HepG2 (cell line): Measurements from ENCODE around the gene MTIF3. TPM values are rescaled to one million over a fixed set of nuclear protein-coding genes. Genes with fewer than 3 reads are reported as not detected.

Experiments
- ARNTL ChIP-seq: sonication (generic); formaldehyde crosslinking; IDR thresholded peaks from 2 replicates; pipeline ENCODE4 v1.4.0; 2020; ENCODE audit warnings: mild to moderate bottlenecking, missing genetic modification reagents
- ATF4 ChIP-seq, 2 experiments: fragments of 450-650 bp in 1 of 2; sonication (generic) in 1 of 2; formaldehyde crosslinking; IDR thresholded peaks; 2 replicates each; pipeline versions ENCODE4 v1.5.0 to v1.8.0; 2020 to 2022; ENCODE audit warnings: mild to moderate bottlenecking in 1 of 2, missing genetic modification reagents in 1 of 2
- CEBPB ChIP-seq: IDR thresholded peaks from 2 replicates; pipeline ENCODE4 v1.6.1; 2011; ENCODE audit warnings: low read depth, low read length, improper control_type of control experiment, borderline replicate concordance
- FOXA1 ChIP-seq, 2 experiments: fragments of 450-650 bp in 1 of 2; sonication (generic) in 1 of 2; formaldehyde crosslinking in 1 of 2; IDR thresholded peaks; 2 replicates each; pipeline versions ENCODE4 v1.4.0 to v1.6.1; 2016 to 2020; ENCODE audit warnings: missing genetic modification reagents in 1 of 2
- FOXP1 ChIP-seq, 2 experiments: fragments of 450-650 bp in 1 of 2; IDR thresholded peaks; 2 replicates each; pipeline ENCODE4 v1.6.1; 2017 to 2018; ENCODE audit warnings: antibody characterized with exemption in 1 of 2
- POGZ ChIP-seq: sonication (generic); formaldehyde crosslinking; IDR thresholded peaks from 2 replicates; pipeline ENCODE4 v1.4.0; 2020; ENCODE audit warnings: mild to moderate bottlenecking, missing genetic modification reagents
- SALL1 ChIP-seq: sonication (generic); formaldehyde crosslinking; IDR thresholded peaks from 2 replicates; pipeline ENCODE4 v1.8.0; 2022; ENCODE audit warnings: mild to moderate bottlenecking, missing genetic modification reagents
- SAP130 ChIP-seq: IDR thresholded peaks from 2 replicates; pipeline ENCODE4 v1.6.1; 2016; ENCODE audit warnings: low read depth
- SOX13 ChIP-seq, 3 experiments: fragments of 450-650 bp in 1 of 3; sonication (generic) in 1 of 3; formaldehyde crosslinking in 1 of 3; IDR thresholded peaks in 2 of 3; conservative IDR thresholded peaks in 1 of 3; 2 replicates each; pipeline versions ENCODE4 v1.5.0 to v1.6.1; 2016 to 2020; ENCODE audit warnings: antibody characterized with exemption in 1 of 3, mild to moderate bottlenecking in 1 of 3, missing compliant biosample characterization in 1 of 3, missing genetic modification reagents in 1 of 3, moderate library complexity in 1 of 3
- ZBTB43 ChIP-seq: sonication (generic); formaldehyde crosslinking; conservative IDR thresholded peaks from 2 replicates; pipeline ENCODE4 v1.4.0; 2020; ENCODE audit warnings: missing genetic modification reagents
- ZNF441 ChIP-seq: sonication (generic); formaldehyde crosslinking; IDR thresholded peaks from 2 replicates; pipeline ENCODE4 v1.7.0; 2021; ENCODE audit warnings: missing genetic modification reagents, borderline replicate concordance
- polyA plus RNA-seq, 8 experiments: library from polyadenylated mRNA; depleted of rRNA in 3 of 8; stranded (reverse) in 7 of 8; unstranded in 1 of 8; fragments of >200 nt; fragmentation: Illumina TruSeq in 4 of 8; extraction: Trizol in 4 of 8; gene quantifications; 2 replicates each; pipeline versions ENCODE4 v1.2.1 to v1.2.3, GENCODE V29; 2011 to 2016; ENCODE audit warnings: low read depth in 4 of 8, missing spikeins in 1 of 8, mixed read lengths in 1 of 8; ENCODE audit not compliant: insufficient read depth in 1 of 8
- total RNA-seq, 5 experiments: library from RNA; depleted of rRNA; stranded (reverse); fragments of >200 nt; fragmentation: Illumina TruSeq; extraction: Trizol; gene quantifications; 2 replicates each; pipeline ENCODE4 v1.2.3, GENCODE V29; 2016; ENCODE audit warnings: low read depth in 1 of 5
- TF ChIP-seq, protein P1 (sequence below): IDR thresholded peaks from 2 replicates; pipeline ENCODE4 v1.4.0; 2020; ENCODE audit warnings: mild to moderate bottlenecking, missing genetic modification reagents
- TF ChIP-seq, protein P2 (sequence below): sonication (generic); formaldehyde crosslinking; conservative IDR thresholded peaks from 2 replicates; pipeline ENCODE4 v1.4.0; 2020; ENCODE audit warnings: mild to moderate bottlenecking, missing genetic modification reagents, moderate library complexity
- TF ChIP-seq, protein P3 (sequence below): sonication (generic); formaldehyde crosslinking; IDR thresholded peaks from 2 replicates; pipeline ENCODE4 v1.4.0; 2020; ENCODE audit warnings: missing genetic modification reagents

Gene MTIF3
- total and polyA plus RNA-seq, 2 of the 13 experiments (the other 11 are each of a cell fraction or from before 2014, with no cell fraction given) = 33.7 to 40.6 TPM

GRCh38 chr13:27476943-27477703 is 26.8 kb upstream of the MTIF3 start (continued):
- TF ChIP-seq ZNF441 (CRISPR knock-in tag) (no peak), CEBPB (peak; percentile 74; the same call in 1 of the 2 replicates), SOX13 (IDR thresholded peaks at IDR 0.05) (no peak), SOX13 (CRISPR knock-in tag; conservative IDR thresholded peaks at IDR 0.05 in 1 of 2, IDR thresholded peaks at IDR 0.05 in 1 of 2) (peak in 1 of 2 experiments; percentile 23; a peak in 1 of 4 replicates), POGZ (CRISPR knock-in tag) (peak; percentile 15; the same call in 1 of the 2 replicates), ZBTB43 (CRISPR knock-in tag) (peak; percentile 60; the same call in 1 of the 2 replicates), SAP130 (CRISPR knock-in tag) (peak; percentile 39; the same call in 1 of the 2 replicates), ATF4 (CRISPR knock-in tag; IDR thresholded peaks at IDR 0.05) (peak in 1 of 2 experiments; percentile 63; a peak in 2 of 4 replicates), FOXA1 (IDR thresholded peaks at IDR 0.05) (no peak), FOXA1 (CRISPR knock-in tag; IDR thresholded peaks at IDR 0.05) (0 out of 2 replicates have a peak, but pooled peaks have one; percentile 9), SALL1 (CRISPR knock-in tag) (peak; percentile 27; the same call in 1 of the 2 replicates), ARNTL (CRISPR knock-in tag) (no peak), FOXP1 (IDR thresholded peaks at IDR 0.05) (no peak), FOXP1 (CRISPR knock-in tag; IDR thresholded peaks at IDR 0.05) (peak; percentile 61)
- TF ChIP-seq, protein P1, sequence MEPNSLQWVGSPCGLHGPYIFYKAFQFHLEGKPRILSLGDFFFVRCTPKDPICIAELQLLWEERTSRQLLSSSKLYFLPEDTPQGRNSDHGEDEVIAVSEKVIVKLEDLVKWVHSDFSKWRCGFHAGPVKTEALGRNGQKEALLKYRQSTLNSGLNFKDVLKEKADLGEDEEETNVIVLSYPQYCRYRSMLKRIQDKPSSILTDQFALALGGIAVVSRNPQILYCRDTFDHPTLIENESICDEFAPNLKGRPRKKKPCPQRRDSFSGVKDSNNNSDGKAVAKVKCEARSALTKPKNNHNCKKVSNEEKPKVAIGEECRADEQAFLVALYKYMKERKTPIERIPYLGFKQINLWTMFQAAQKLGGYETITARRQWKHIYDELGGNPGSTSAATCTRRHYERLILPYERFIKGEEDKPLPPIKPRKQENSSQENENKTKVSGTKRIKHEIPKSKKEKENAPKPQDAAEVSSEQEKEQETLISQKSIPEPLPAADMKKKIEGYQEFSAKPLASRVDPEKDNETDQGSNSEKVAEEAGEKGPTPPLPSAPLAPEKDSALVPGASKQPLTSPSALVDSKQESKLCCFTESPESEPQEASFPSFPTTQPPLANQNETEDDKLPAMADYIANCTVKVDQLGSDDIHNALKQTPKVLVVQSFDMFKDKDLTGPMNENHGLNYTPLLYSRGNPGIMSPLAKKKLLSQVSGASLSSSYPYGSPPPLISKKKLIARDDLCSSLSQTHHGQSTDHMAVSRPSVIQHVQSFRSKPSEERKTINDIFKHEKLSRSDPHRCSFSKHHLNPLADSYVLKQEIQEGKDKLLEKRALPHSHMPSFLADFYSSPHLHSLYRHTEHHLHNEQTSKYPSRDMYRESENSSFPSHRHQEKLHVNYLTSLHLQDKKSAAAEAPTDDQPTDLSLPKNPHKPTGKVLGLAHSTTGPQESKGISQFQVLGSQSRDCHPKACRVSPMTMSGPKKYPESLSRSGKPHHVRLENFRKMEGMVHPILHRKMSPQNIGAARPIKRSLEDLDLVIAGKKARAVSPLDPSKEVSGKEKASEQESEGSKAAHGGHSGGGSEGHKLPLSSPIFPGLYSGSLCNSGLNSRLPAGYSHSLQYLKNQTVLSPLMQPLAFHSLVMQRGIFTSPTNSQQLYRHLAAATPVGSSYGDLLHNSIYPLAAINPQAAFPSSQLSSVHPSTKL (CRISPR knock-in tag) = peak; percentile 61; the same call in 1 of the 2 replicates
- TF ChIP-seq, protein P2, sequence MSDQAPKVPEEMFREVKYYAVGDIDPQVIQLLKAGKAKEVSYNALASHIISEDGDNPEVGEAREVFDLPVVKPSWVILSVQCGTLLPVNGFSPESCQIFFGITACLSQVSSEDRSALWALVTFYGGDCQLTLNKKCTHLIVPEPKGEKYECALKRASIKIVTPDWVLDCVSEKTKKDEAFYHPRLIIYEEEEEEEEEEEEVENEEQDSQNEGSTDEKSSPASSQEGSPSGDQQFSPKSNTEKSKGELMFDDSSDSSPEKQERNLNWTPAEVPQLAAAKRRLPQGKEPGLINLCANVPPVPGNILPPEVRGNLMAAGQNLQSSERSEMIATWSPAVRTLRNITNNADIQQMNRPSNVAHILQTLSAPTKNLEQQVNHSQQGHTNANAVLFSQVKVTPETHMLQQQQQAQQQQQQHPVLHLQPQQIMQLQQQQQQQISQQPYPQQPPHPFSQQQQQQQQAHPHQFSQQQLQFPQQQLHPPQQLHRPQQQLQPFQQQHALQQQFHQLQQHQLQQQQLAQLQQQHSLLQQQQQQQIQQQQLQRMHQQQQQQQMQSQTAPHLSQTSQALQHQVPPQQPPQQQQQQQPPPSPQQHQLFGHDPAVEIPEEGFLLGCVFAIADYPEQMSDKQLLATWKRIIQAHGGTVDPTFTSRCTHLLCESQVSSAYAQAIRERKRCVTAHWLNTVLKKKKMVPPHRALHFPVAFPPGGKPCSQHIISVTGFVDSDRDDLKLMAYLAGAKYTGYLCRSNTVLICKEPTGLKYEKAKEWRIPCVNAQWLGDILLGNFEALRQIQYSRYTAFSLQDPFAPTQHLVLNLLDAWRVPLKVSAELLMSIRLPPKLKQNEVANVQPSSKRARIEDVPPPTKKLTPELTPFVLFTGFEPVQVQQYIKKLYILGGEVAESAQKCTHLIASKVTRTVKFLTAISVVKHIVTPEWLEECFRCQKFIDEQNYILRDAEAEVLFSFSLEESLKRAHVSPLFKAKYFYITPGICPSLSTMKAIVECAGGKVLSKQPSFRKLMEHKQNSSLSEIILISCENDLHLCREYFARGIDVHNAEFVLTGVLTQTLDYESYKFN = peak; percentile 39; the same call in 1 of the 2 replicates
- TF ChIP-seq, protein P3, sequence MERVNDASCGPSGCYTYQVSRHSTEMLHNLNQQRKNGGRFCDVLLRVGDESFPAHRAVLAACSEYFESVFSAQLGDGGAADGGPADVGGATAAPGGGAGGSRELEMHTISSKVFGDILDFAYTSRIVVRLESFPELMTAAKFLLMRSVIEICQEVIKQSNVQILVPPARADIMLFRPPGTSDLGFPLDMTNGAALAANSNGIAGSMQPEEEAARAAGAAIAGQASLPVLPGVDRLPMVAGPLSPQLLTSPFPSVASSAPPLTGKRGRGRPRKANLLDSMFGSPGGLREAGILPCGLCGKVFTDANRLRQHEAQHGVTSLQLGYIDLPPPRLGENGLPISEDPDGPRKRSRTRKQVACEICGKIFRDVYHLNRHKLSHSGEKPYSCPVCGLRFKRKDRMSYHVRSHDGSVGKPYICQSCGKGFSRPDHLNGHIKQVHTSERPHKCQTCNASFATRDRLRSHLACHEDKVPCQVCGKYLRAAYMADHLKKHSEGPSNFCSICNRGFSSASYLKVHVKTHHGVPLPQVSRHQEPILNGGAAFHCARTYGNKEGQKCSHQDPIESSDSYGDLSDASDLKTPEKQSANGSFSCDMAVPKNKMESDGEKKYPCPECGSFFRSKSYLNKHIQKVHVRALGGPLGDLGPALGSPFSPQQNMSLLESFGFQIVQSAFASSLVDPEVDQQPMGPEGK (CRISPR knock-in tag) = peak; percentile 47; the same call in 1 of the 2 replicates
